Measurements from ENCODE around the gene RP2.

DNA sequence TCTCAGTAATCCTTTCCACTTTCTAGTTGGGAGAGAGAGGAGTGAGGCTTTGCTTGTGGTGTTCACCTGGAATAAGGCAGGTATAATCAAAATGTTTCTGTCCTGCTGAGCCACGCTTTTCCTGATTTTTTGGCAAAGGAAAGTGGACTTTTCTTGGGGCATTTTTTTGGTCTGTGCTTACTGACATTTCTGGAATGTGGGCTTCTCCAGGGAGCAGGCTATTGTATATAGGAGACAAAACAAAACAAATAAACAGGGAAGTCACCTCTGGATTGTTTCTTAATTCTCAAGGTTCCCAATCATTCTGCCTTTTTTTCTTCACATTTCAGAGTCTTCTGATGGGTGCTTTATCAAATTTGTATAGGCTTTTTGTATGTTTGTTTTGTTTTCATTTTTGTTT, 25.7 kb upstream of the RP2 start:
- TF ChIP-seq, protein P1, sequence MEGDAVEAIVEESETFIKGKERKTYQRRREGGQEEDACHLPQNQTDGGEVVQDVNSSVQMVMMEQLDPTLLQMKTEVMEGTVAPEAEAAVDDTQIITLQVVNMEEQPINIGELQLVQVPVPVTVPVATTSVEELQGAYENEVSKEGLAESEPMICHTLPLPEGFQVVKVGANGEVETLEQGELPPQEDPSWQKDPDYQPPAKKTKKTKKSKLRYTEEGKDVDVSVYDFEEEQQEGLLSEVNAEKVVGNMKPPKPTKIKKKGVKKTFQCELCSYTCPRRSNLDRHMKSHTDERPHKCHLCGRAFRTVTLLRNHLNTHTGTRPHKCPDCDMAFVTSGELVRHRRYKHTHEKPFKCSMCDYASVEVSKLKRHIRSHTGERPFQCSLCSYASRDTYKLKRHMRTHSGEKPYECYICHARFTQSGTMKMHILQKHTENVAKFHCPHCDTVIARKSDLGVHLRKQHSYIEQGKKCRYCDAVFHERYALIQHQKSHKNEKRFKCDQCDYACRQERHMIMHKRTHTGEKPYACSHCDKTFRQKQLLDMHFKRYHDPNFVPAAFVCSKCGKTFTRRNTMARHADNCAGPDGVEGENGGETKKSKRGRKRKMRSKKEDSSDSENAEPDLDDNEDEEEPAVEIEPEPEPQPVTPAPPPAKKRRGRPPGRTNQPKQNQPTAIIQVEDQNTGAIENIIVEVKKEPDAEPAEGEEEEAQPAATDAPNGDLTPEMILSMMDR (optimal IDR thresholded peaks at IDR 0.05 in 1 of 3, IDR thresholded peaks at IDR 0.05 in 1 of 3, conservative IDR thresholded peaks at IDR 0.05 in 1 of 3; ENCODE audit: extremely low read depth in 1 of 3, insufficient read depth in 2 of 3, low read length in 3 of 3) = no peak
- TF ChIP-seq EZH2 (IDR thresholded peaks at IDR 0.05; ENCODE audit: low read length) = no peak

Data from keratinocyte (primary cell).